Epidermal melanocyte (primary cell): Measurements from ENCODE around the gene CNOT10.
"Not testable (repeated sequence)": the region's sequence is repeated elsewhere in the genome, so short reads cannot be mapped to it uniquely, and the experiment has no call there.

Experiments
- DNase-seq: peaks from one replicate; pipeline ENCODE4 v3.0.0; 2011; ENCODE audit warnings: low spot score; ENCODE audit not compliant: insufficient read length

Gene CNOT10, protein sequence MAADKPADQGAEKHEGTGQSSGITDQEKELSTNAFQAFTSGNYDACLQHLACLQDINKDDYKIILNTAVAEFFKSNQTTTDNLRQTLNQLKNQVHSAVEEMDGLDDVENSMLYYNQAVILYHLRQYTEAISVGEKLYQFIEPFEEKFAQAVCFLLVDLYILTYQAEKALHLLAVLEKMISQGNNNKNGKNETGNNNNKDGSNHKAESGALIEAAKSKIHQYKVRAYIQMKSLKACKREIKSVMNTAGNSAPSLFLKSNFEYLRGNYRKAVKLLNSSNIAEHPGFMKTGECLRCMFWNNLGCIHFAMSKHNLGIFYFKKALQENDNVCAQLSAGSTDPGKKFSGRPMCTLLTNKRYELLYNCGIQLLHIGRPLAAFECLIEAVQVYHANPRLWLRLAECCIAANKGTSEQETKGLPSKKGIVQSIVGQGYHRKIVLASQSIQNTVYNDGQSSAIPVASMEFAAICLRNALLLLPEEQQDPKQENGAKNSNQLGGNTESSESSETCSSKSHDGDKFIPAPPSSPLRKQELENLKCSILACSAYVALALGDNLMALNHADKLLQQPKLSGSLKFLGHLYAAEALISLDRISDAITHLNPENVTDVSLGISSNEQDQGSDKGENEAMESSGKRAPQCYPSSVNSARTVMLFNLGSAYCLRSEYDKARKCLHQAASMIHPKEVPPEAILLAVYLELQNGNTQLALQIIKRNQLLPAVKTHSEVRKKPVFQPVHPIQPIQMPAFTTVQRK

GRCh38 chr3:32684800-32685542 is at the start of gene CNOT10:
TSS of gene CNOT10 (plus strand) at chr3:32685188. CDS start at chr3:32685461, 273 bp downstream.
- peak; percentile 86 for DNase-seq

GRCh38 chr3:32640939-32641338 is 44.0 kb upstream of the CNOT10 start:
- no peak for DNase-seq

DNA sequence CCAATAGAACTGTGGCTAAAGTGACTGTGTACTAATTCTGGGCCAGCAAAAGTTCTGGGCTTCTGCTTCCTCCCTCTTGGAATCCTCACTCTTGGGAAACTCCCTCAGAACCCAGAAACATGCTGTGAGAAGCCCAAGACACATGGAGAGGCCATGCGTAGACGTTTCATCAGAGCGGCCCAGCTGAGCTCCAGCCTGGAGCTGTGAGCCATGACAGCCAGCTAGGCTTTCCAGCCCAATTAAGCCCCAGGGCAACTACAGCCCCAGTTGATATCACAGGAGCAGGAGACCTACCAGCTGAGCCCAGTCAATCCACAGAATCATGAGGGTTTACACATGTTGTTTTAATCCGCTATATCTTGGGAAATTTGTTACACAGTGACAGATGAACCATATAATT is 43.6 kb upstream of the CNOT10 start:
- no peak for DNase-seq

- no peak for DNase-seq
Observed at GRCh38 chr3:32643354-32643753, 41.6 kb upstream of the CNOT10 start.

DNA sequence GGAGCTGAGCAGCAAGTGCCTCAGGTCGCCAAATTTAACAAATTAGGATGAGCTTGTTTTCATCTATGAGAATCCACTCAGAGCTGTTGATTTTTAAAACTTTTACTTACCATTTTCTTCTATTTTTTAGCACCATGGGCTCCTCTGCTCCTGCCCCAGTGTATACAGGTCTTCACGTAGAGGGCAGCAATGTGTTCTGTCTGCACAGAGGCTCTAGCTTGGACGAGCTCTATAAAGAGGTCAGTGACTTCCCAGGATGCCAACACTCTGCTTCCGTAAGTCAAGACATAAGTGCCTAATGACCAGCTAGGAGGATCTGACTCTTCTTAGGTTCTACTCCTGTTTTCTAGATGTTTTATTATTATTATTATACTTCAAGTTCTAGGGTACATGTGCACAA is 41.2 kb upstream of the CNOT10 start:
- DNase-seq = no peak

- no peak for DNase-seq
Observed at GRCh38 chr3:32644380-32644779, 40.6 kb upstream of the CNOT10 start.

- DNase-seq = peak; percentile 41
Observed at GRCh38 chr3:32646761-32647160, 38.2 kb upstream of the CNOT10 start.

DNA sequence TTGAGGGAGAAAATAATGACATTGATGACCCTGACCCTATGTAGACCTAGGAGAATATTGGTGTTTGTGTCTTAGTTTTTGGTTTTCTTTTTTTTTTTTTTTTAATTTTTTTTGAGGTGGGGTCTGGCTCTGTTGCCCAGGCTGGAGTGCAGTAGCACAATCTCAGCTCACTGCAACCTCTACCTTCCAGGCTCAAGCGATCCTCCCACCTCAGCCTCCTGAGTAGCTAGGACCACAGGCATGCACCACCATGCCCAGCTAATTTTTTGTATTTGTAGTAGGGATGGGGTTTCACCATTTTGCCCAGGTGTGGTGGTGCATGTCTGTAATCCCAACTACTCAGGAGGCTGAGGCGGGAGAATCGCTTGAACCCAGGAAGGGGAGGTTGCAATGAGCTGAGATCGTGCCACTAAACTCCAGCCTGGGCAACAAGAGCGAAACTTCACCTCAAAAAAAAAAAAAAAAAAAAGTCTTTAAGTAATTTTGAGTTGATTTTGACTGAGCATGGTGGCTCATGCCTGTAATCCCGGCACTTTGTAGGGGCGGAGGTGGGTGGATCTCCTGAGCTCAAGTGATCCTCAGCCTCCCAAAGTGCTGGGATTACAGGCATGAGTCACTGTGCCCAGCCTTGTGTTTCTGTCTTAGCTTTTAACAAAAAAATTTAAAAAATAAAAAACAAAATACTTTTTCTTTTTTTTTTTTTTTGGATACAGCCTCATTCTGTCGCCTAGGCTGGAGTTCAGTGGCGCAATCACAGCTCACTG is 32.5 kb upstream of the CNOT10 start:
- not testable (repeated sequence) for DNase-seq

DNA sequence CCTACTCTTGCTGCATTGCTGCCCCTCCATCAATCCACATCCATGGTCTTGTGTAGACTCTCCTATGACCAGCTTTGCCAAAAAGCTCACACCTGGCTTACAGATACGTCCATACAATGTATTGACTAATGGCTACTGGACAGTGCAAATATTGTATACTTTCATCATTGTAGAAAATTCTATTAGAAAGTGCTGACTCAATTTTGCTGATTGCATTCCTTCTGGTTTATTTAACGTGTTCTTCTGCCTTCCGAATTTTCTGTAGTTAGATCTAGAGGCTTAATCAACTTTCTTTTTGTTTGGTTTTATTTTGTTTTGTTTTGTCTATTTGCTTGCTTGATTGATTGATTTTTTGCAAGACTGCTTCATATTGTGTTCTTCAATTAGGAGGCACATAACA is 29.8 kb upstream of the CNOT10 start:
- no peak for DNase-seq

GRCh38 chr3:32660634-32661033 is 24.4 kb upstream of the CNOT10 start:
- DNase-seq = no peak

- DNase-seq = no peak
Observed at GRCh38 chr3:32662647-32663046, 22.3 kb upstream of the CNOT10 start.

- peak; percentile 63 for DNase-seq
Observed at GRCh38 chr3:32664630-32665075, 20.3 kb upstream of the CNOT10 start.

DNA sequence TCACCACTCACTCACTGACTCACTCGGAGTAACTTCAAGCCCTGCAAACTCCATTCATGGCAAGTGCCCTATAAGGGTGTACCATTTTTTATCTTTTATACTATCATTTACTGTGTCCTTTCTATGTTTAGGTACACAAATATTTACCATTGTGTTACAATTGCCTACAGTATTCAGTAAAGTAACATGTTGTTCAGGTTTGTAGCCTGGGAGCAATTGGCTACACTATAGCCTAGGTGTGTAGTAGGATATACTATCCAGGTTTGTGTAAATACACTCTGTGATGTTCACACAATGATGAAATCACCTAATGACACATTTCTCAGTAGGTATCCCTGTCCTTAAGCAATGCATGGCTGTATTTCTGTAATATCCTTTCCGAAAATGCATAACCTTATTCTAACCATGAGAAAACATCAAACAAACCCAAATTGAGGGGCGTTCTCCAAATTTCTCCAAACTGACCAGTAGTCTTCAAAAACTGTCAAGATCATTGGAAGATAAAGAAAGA is 17.9 kb upstream of the CNOT10 start:
- no peak for DNase-seq

- DNase-seq = not testable (repeated sequence)
Observed at GRCh38 chr3:32669226-32669625, 15.8 kb upstream of the CNOT10 start.

- DNase-seq = not testable (repeated sequence)
Observed at GRCh38 chr3:32673730-32674129, 11.3 kb upstream of the CNOT10 start.

GRCh38 chr3:32675164-32675563 is 9.8 kb upstream of the CNOT10 start:
- DNase-seq = no peak

DNA sequence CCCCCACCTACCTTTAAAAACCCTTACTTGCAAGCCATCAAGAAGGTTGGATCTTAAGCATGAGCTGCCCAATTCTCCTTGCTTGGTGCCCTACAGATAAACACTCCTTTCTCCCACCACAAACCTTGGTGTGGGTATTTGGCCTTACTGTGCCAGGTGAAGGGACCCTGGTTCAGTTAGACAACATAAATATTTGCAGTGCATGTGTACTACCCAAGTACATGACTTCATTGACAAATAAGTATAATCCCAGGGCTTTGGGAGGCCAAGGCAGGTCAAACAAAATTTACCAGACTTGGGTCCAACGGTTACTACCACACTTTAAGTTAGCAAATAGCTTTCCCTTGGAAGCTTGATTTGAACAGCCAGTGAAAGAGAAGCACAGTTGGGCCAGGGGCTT is 9.3 kb upstream of the CNOT10 start:
- no peak for DNase-seq

DNA sequence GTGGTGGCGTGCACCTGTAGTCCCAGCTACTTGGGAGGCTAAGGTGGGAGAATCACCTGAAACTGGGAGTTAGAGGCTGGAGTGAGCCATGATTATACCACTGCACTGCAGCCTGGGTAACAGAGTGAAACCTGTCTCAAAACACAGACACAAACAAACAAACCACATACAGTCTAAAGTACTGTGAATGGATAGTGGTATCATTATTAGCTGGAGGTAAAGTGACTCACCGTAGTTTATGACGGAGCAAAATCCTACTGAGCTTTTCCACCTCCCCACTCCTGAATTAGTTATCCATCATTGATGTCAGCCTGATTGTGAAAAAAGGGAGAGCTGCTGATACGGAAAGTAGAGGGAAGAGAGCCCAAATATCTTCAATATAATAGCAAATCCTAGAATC is 3.2 kb upstream of the CNOT10 start:
- no peak for DNase-seq

GRCh38 chr3:32684029-32684799 is 774 bp upstream of the CNOT10 start:
- no peak for DNase-seq

- no peak for DNase-seq
Observed at GRCh38 chr3:32685543-32686185, 676 bp downstream of the CNOT10 start.
